CD8-positive, alpha-beta memory T cell (primary cell): Measurements from ENCODE around the gene CEP126. TPM values are rescaled to one million over a fixed set of nuclear protein-coding genes. Genes with fewer than 3 reads are reported as not detected.
A peak's percentile ranks its signal among the peaks of the same experiment; 100 is the strongest.

Source experiments
- CTCF ChIA-PET: fragments of 350-600 bp; sonication (Branson Sonifier 250); formaldehyde crosslinking; loops from one replicate; lab custom pipeline; 2021; ENCODE audit warnings: antibody characterized with exemption; lab: Charles Lee
- POLR2A ChIA-PET: fragments of 350-600 bp; sonication (Branson Sonifier 250); formaldehyde crosslinking; loops from one replicate; lab custom pipeline; 2021; ENCODE audit warnings: antibody characterized with exemption; lab: Charles Lee
- DNase-seq, 5 donors: peaks; one replicate each; pipeline versions ENCODE4 v3.0.0 to v3.0.0-alpha.2; 2020 to 2022; ENCODE audit warnings: mixed read lengths in 1 of 5
- H3K27ac ChIP-seq: one replicate; pipeline ENCODE4 v1.7.0; 2013; ENCODE audit warnings: low read depth, mild to moderate bottlenecking, low read length, moderate library complexity
- H3K27me3 ChIP-seq: 2 replicates; pipeline ENCODE4 v1.7.0; 2013; ENCODE audit warnings: low read length, mild to moderate bottlenecking; ENCODE audit not compliant: insufficient read depth, poor library complexity, severe bottlenecking
- H3K36me3 ChIP-seq: 2 replicates; pipeline ENCODE4 v1.7.0; 2013; ENCODE audit warnings: mild to moderate bottlenecking, low read length, moderate library complexity; ENCODE audit not compliant: insufficient read depth
- H3K4me1 ChIP-seq: 2 replicates; pipeline ENCODE4 v1.7.0; 2013; ENCODE audit warnings: mild to moderate bottlenecking, low read length, moderate library complexity; ENCODE audit not compliant: insufficient read depth
- H3K4me3 ChIP-seq: 2 replicates; pipeline ENCODE4 v1.7.0; 2013; ENCODE audit warnings: mild to moderate bottlenecking, low read length
- H3K9me3 ChIP-seq: 2 replicates; pipeline ENCODE4 v1.7.0; 2013; ENCODE audit warnings: mild to moderate bottlenecking, low read length
- H3K27ac Mint-ChIP-seq, 8 donors: one replicate each; pipeline ENCODE4 v1.8.0; 2020 to 2021; ENCODE audit warnings: mixed read lengths in 8 of 8, mild to moderate bottlenecking in 6 of 8, inconsistent platforms in 3 of 8, moderate library complexity in 3 of 8
- H3K27me3 Mint-ChIP-seq, 2 donors: one replicate each; pipeline ENCODE4 v1.8.0; 2020 to 2021; ENCODE audit warnings: mixed read lengths in 2 of 2, mild to moderate bottlenecking in 1 of 2, moderate library complexity in 1 of 2
- H3K36me3 Mint-ChIP-seq, 3 donors: one replicate each; pipeline ENCODE4 v1.8.0; 2020 to 2021; ENCODE audit warnings: mixed read lengths in 3 of 3, inconsistent platforms in 1 of 3, mild to moderate bottlenecking in 1 of 3
- H3K4me1 Mint-ChIP-seq, 3 donors: one replicate each; pipeline ENCODE4 v1.8.0; 2020 to 2021; ENCODE audit warnings: mixed read lengths in 3 of 3, inconsistent platforms in 1 of 3, mild to moderate bottlenecking in 1 of 3
- H3K4me3 Mint-ChIP-seq, 7 donors: one replicate each; pipeline ENCODE4 v1.8.0; 2020 to 2021; ENCODE audit warnings: mixed read lengths in 7 of 7, mild to moderate bottlenecking in 6 of 7, moderate library complexity in 4 of 7, inconsistent platforms in 2 of 7
- H3K9me3 Mint-ChIP-seq, 5 donors: one replicate each; pipeline ENCODE4 v1.8.0; 2020 to 2022; ENCODE audit warnings: mixed read lengths in 5 of 5, mild to moderate bottlenecking in 3 of 5, moderate library complexity in 2 of 5, inconsistent platforms in 1 of 5
- polyA plus RNA-seq: library from polyadenylated mRNA; unstranded; fragments of 300-500 nt; fragmentation: Illumina TruSeq; gene quantifications from one replicate; pipeline ENCODE4 v1.2.3, GENCODE V29; 2021
- total RNA-seq, 2 experiments: library from RNA; stranded (reverse); gene quantifications; one replicate each; pipeline ENCODE4 v1.2.3, GENCODE V29; 2021

CEP126 gene, protein sequence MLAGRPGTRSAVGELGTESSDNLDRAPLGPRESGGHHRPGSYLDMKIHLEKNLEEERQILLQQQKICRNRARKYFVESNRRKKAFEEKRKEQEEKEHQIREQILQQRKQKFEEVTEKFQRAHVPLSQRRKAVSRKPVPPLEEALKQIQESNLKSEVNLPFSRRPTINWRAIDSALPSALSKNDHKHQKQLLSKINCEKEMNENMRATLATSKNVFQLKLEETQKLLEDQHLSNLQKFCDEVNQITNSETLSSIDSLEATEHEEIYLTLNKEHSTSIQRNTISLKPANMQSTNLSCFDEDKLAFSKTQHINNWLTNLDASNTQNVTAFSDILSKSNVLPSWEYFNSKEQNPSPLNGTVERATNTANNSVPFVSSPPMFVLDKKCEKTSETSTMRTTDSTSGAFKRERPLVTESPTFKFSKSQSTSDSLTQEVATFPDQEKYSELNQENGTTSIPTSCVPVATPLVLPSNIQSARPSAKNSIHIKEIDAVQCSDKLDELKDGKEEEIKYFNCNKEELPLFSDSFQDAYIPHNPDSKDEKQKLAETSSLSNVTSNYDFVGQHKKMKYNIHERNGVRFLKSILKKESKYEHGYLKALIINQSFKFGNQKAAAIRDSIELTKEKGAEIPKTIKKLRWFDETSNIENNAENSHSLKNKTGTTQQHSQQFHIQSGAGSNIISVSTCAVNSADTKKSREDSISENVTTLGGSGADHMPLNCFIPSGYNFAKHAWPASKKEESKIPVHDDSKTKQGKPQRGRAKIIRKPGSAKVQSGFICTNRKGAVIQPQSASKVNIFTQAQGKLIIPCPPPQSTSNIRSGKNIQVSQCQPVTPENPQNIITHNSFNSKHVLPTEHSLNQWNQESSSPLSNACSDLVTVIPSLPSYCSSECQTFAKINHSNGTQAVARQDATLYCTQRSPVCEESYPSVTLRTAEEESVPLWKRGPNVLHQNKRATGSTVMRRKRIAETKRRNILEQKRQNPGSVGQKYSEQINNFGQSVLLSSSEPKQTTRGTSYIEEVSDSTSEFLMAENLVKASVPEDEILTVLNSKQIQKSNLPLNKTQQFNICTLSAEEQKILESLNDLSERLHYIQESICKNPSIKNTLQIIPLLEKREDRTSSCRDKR
- total RNA-seq = 1 to 10 TPM; 1.6 to 1.8 TPM
- polyA plus RNA-seq = 1.1 TPM

DNA sequence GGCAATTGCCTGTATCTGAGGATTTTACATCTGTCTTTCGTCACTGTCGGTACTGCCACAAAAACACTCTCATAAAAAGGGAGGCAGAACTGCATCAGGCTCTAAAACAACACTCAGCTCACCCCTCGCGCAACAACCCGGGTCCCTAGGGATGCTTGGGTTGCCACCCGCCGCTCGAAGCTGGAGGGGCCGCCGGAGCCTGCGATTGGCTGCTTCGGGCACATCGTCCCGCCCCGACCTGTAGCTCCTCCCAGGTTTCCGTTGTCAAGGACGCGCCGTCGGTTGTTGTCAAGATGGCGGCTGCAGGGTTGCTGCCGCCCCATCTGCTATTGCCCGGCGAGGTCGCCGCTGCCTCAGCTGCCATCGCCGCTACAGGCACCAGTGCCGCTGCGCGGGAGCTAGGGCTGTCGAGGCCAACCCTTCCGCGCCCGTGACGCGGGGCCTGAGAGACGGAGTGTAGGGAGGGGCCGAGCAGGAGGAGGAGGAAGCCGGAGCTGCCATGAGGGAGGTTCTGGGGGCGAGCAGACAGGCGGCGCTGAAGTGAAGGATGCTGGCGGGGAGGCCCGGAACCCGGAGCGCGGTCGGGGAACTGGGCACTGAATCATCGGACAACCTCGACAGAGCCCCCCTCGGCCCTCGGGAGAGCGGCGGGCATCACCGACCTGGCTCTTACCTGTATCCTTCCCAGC, at the start of gene CEP126:
TSS of gene CEP126 (plus strand) at position 273 of the 689 bp plus-strand sequence. CDS start at position 548, 275 bp downstream.
- Histone ChIP-seq H3K9me3 (no peaks in the 10 kb centered on the region), H3K4me3 (peak within 1 kb of the TSS; percentile 70), H3K36me3 (no peaks in the 10 kb centered on the region), H3K27ac (peak within 1 kb of the TSS; percentile 38), H3K27me3 (no peaks in the 10 kb centered on the region), H3K4me1 (peaks cover 16% of the 10 kb centered on the region)
- H3K4me1 Mint-ChIP-seq = peaks cover 27 to 34% (median 28%) of the 10 kb centered on the region in 3 donors
- peak within 1 kb of the TSS; percentile 91 to 96 (median 94) for H3K4me3 Mint-ChIP-seq
- no peaks in the 10 kb centered on the region for H3K9me3 Mint-ChIP-seq
- H3K27ac Mint-ChIP-seq = peak within 1 kb of the TSS; percentile 73 to 97 (median 92)
- CTCF ChIA-PET = interaction anchor here (0.6 to 2.0 kb wide), 4 partner anchors 10 to 92 kb away, joined by 3 to 7 read pairs (median 3); no protein-coding TSS in a partner anchor
- DNase-seq = peak; percentile 89 to 94 (median 92)
- H3K36me3 Mint-ChIP-seq = peaks cover 0 to 6% (median 0%) of the 10 kb centered on the region in 3 donors
- H3K27me3 Mint-ChIP-seq = peaks cover 5% of the 10 kb centered on the region in 2 donors
- POLR2A ChIA-PET = interaction anchor here (0.7 kb wide), 1 partner anchor 22 kb away, joined by 3 read pairs; no protein-coding TSS in a partner anchor

- Mint-ChIP-seq H3K4me1 (no peaks in the 10 kb centered on the region), H3K27me3 (peaks cover 3 to 26% of the 10 kb centered on the region in 2 donors), H3K4me3 (no peak overlapping the region), H3K9me3 (peaks cover 0 to 6% (median 1%) of the 10 kb centered on the region in 5 donors), H3K36me3 (no peaks in the 10 kb centered on the region), H3K27ac (no peak overlapping the region)
- DNase-seq = no peak
- ChIA-PET CTCF (no interaction called here), POLR2A (no interaction called here)
- Histone ChIP-seq H3K27ac (no peak overlapping the region), H3K36me3 (no peaks in the 10 kb centered on the region), H3K9me3 (no peaks in the 10 kb centered on the region), H3K4me1 (no peaks in the 10 kb centered on the region), H3K27me3 (no peaks in the 10 kb centered on the region), H3K4me3 (no peak overlapping the region)
Observed at GRCh38 chr11:101866619-101867491, 48.0 kb upstream of the CEP126 start.

DNA sequence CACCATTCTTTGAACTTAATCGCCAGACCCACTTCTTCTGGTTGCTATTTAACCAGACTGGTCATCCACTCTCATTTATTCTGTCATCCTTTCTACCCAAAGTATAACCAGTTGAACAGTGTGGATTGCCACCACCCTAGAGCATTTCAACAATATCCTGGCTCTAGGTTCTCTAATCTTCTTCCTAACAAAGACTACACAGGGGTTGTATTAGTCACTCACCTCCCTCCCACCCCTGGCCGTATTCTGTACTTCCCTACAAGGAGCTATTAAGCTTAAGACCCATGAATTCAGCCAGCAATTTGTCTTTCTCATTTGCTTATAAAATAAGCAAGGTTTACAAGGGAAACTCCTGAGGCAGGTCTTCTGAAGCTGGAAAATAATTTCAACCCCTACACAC, 46.9 kb upstream of the CEP126 start:
- no peak overlapping the region for H3K4me3 ChIP-seq
- Mint-ChIP-seq H3K4me3 (no peak overlapping the region), H3K27me3 (peaks cover 3 to 17% of the 10 kb centered on the region in 2 donors), H3K9me3 (peaks cover 0 to 6% (median 1%) of the 10 kb centered on the region in 5 donors), H3K27ac (no peak overlapping the region), H3K4me1 (no peaks in the 10 kb centered on the region), H3K36me3 (no peaks in the 10 kb centered on the region)
- no peaks in the 10 kb centered on the region for H3K36me3 ChIP-seq
- H3K27me3 ChIP-seq = no peaks in the 10 kb centered on the region
- no peak overlapping the region for H3K27ac ChIP-seq
- DNase-seq = no peak
- POLR2A ChIA-PET = no interaction called here
- no peaks in the 10 kb centered on the region for H3K9me3 ChIP-seq
- CTCF ChIA-PET = no interaction called here
- no peaks in the 10 kb centered on the region for H3K4me1 ChIP-seq

DNA sequence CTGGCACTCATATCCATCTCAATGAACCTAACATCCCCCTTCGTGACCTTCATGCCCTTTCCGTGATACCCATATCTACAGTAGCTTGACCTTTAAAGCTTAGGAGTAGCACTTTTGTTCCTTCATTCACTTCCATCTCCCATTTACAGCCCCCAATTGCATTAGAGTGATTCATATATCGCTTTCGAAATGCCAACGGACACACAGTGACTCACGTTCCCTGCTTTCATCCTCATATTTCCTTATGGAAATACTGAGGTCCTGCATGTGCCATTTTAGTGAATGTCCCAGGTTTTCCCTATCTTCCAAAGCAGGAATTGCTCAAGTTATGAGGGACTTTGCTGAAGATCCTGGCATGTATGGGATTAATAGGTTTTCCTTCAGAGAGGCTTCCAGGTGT, 44.3 kb upstream of the CEP126 start:
- H3K27ac Mint-ChIP-seq = no peak overlapping the region
- no peak overlapping the region for H3K27ac ChIP-seq
- CTCF ChIA-PET = interaction anchor here (1.1 to 2.4 kb wide), 2 partner anchors 10 to 137 kb away, joined by 4 to 10 read pairs; no protein-coding TSS in a partner anchor
- H3K4me3 ChIP-seq = no peak overlapping the region
- H3K27me3 Mint-ChIP-seq = peaks cover 2 to 9% of the 10 kb centered on the region in 2 donors
- no peaks in the 10 kb centered on the region for H3K36me3 ChIP-seq
- POLR2A ChIA-PET = no interaction called here
- no peaks in the 10 kb centered on the region for H3K9me3 Mint-ChIP-seq
- no peaks in the 10 kb centered on the region for H3K4me1 ChIP-seq
- H3K27me3 ChIP-seq = no peaks in the 10 kb centered on the region
- DNase-seq = no peak
- no peaks in the 10 kb centered on the region for H3K36me3 Mint-ChIP-seq
- no peak overlapping the region for H3K4me3 Mint-ChIP-seq
- H3K9me3 ChIP-seq = no peaks in the 10 kb centered on the region
- no peaks in the 10 kb centered on the region for H3K4me1 Mint-ChIP-seq

DNA sequence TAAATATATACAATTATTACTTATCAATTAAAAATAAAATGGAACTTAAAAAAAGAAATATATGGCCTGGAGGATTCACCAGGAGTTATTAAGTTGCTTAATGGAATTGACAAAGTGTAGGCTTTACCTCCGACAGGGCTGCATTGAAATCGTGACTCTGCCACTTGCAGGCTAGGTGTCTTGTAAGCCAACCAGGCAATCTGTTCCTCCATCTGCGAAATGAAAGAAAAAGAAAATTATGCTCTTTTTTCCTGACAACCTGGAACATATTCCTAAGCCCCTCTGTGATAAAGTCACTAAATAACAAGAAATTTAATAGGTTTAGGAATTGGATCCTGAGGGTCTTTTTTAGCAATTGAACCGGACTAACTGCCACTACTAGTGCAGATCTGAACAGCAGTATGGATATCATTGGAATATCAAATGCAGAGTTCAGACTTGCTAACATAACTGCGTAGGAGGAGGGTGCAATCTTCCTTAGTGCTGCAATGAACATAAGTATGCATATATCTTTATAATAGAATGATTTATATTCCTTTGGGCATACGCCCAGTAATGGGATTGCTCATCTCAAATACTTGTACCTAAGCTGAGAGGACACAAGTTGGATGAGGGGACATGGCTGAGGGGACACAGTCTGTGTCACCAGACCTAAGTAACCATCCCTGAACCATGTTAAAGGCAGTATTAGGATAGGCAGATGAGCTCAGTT, 42.5 kb upstream of the CEP126 start:
- H3K9me3 ChIP-seq = no peaks in the 10 kb centered on the region
- ChIA-PET CTCF (no interaction called here), POLR2A (no interaction called here)
- Mint-ChIP-seq H3K36me3 (no peaks in the 10 kb centered on the region), H3K4me1 (no peaks in the 10 kb centered on the region), H3K27me3 (peaks cover 1 to 13% of the 10 kb centered on the region in 2 donors), H3K9me3 (no peaks in the 10 kb centered on the region), H3K27ac (no peak overlapping the region), H3K4me3 (no peak overlapping the region)
- no peak overlapping the region for H3K4me3 ChIP-seq
- no peaks in the 10 kb centered on the region for H3K36me3 ChIP-seq
- no peaks in the 10 kb centered on the region for H3K27me3 ChIP-seq
- H3K27ac ChIP-seq = no peak overlapping the region
- H3K4me1 ChIP-seq = no peaks in the 10 kb centered on the region
- no peak for DNase-seq

GRCh38 chr11:101880222-101880621, 34.6 kb upstream of the CEP126 start:
- POLR2A ChIA-PET = no interaction called here
- no peaks in the 10 kb centered on the region for H3K4me1 Mint-ChIP-seq
- CTCF ChIA-PET = interaction anchor here (0.7 to 2.6 kb wide), 2 partner anchors 19 to 34 kb away, joined by 3 to 12 read pairs; partner anchors contain the start of gene CEP126

More at GRCh38 chr11:101880222-101880621, 34.6 kb upstream of the CEP126 start:
- Histone ChIP-seq H3K9me3 (no peaks in the 10 kb centered on the region), H3K27ac (no peak overlapping the region), H3K4me3 (no peak overlapping the region), H3K36me3 (no peaks in the 10 kb centered on the region), H3K4me1 (no peaks in the 10 kb centered on the region), H3K27me3 (peaks cover 3% of the 10 kb centered on the region)
- DNase-seq = no peak
- Mint-ChIP-seq H3K27ac (no peak overlapping the region), H3K36me3 (no peaks in the 10 kb centered on the region), H3K27me3 (peaks cover 6 to 51% of the 10 kb centered on the region in 2 donors), H3K9me3 (no peaks in the 10 kb centered on the region), H3K4me3 (no peak overlapping the region)
